Measurements from ENCODE around the gene CNNM1.

- TF ChIP-seq CTCF (IDR thresholded peaks at IDR 0.05) (no peak), POLR2A (IDR thresholded peaks at IDR 0.05) (no peak)
Measured at GRCh38 chr10:99360934-99361333, 31.8 kb downstream of the CNNM1 start.
